ENCODE measurements around the gene ALPK3.

GRCh38 chr15:84868037-84868880 is 51.1 kb downstream of the ALPK3 start:
- TF ChIP-seq ZNF24 (IDR thresholded peaks at IDR 0.05) (no peak), MAX (IDR thresholded peaks at IDR 0.05; ENCODE audit: low read depth, low read length) (no peak), EGR1 (IDR thresholded peaks at IDR 0.05; ENCODE audit: borderline replicate concordance in 1 of 2, low read depth in 2 of 2, low read length in 2 of 2) (no peak)

All from GM12878 (cell line).